Adrenal gland (tissue), 5 donors: ENCODE data around the gene HSD17B1.
A peak's percentile ranks its signal among the peaks of the same experiment; 100 is the strongest.

Experiments used
- POLR2A ChIP-seq, 2 donors: fragments of 450-650 bp; IDR thresholded peaks; one replicate each; pipeline ENCODE4 v1.6.1; 2017; ENCODE audit warnings: antibody characterized with exemption in 2 of 2, mild to moderate bottlenecking in 2 of 2, moderate library complexity in 1 of 2
- TF ChIP-seq, protein P1 (sequence below), 6 experiments: fragments of 450-650 bp in 4 of 6; fragments of 200-600 bp in 2 of 6; sonication (generic) in 1 of 6; IDR thresholded peaks; 1 replicate in 5 of 6; 2 replicates in 1 of 6; pipeline versions ENCODE4 v1.5.1 to v1.8.0; 2016 to 2021; ENCODE audit warnings: antibody characterized with exemption in 6 of 6, mild to moderate bottlenecking in 2 of 6, moderate library complexity in 1 of 6
- donor health status: DM: no; HTN: no; CAD: no.

DNA sequence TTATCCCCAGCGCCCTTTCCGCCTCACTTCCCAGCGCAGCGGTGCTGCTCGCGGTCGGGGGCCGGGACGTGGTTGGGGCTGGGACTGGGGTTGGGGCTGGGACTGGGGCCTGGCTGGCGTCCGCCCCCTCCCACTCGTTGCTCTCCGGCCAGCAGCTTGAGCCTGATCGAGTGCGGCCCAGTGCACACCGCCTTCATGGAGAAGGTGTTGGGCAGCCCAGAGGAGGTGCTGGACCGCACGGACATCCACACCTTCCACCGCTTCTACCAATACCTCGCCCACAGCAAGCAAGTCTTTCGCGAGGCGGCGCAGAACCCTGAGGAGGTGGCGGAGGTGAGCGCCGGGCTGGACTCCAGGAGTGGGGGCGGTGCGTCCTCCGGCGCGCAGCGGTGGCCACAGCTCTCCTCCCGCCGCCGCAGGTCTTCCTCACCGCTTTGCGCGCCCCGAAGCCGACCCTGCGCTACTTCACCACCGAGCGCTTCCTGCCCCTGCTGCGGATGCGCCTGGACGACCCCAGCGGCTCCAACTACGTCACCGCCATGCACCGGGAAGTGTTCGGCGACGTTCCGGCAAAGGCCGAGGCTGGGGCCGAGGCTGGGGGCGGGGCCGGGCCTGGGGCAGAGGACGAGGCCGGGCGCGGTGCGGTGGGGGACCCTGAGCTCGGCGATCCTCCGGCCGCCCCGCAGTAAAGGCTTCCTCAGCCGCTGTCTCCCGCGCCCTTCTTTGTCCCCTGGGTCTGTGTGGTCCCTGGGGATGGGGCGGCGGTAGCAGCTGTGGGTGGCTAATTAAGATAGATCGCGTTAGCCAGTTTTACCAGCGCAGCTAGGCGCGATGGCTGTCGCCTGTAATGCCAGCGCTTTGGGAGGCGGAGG, 1.8 kb downstream of the HSD17B1 start:
- TF ChIP-seq, protein P1, sequence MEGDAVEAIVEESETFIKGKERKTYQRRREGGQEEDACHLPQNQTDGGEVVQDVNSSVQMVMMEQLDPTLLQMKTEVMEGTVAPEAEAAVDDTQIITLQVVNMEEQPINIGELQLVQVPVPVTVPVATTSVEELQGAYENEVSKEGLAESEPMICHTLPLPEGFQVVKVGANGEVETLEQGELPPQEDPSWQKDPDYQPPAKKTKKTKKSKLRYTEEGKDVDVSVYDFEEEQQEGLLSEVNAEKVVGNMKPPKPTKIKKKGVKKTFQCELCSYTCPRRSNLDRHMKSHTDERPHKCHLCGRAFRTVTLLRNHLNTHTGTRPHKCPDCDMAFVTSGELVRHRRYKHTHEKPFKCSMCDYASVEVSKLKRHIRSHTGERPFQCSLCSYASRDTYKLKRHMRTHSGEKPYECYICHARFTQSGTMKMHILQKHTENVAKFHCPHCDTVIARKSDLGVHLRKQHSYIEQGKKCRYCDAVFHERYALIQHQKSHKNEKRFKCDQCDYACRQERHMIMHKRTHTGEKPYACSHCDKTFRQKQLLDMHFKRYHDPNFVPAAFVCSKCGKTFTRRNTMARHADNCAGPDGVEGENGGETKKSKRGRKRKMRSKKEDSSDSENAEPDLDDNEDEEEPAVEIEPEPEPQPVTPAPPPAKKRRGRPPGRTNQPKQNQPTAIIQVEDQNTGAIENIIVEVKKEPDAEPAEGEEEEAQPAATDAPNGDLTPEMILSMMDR (IDR thresholded peaks at IDR 0.05): no peak
- TF ChIP-seq POLR2A (IDR thresholded peaks at IDR 0.05): peak; percentile 2 to 72
